ENCODE measurements around the gene APOL5. TPM values are rescaled to one million over a fixed set of nuclear protein-coding genes. Genes with fewer than 3 reads are reported as not detected.

The APOL5 gene
- total RNA-seq, 1 donor from 2014 or later = not detected

DNA sequence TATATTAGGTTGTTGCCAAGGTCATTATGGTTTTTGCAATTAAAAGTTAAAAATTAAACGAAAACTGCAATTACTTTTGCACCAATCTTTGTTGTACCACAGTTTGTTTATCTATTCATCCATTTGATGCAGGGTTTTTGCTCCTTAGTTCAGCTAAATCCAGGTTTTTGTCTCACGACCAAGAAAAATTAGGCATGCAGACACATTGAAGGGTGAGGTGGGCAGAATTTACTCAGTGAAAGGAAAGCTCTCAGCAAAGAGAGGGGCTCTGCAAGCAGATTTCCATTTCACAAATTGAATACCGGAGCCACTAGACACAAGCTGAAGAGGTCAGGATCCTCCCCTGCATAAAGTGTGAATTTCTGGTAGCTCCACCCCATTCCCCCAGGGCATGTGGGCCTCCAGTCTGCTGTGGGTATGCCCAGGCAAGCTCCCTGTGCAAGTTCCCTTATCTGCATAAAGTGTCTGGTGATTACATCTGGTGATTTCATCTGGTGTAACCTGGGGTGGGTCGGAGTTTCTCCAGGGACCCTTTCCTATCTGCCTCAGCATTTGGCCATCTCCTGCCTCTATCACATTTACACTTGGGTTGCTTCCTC is 36.1 kb upstream of the APOL5 start:
- Histone ChIP-seq H3K9me3 (peaks cover 0 to 4% of the 10 kb centered on the region in 2 donors), H3K27me3 (no peaks in the 10 kb centered on the region), H3K4me1 (no peaks in the 10 kb centered on the region), H3K36me3 (no peaks in the 10 kb centered on the region), H3K27ac (no peak overlapping the region), H3K4me3 (no peak overlapping the region)
- TF ChIP-seq, protein P1, sequence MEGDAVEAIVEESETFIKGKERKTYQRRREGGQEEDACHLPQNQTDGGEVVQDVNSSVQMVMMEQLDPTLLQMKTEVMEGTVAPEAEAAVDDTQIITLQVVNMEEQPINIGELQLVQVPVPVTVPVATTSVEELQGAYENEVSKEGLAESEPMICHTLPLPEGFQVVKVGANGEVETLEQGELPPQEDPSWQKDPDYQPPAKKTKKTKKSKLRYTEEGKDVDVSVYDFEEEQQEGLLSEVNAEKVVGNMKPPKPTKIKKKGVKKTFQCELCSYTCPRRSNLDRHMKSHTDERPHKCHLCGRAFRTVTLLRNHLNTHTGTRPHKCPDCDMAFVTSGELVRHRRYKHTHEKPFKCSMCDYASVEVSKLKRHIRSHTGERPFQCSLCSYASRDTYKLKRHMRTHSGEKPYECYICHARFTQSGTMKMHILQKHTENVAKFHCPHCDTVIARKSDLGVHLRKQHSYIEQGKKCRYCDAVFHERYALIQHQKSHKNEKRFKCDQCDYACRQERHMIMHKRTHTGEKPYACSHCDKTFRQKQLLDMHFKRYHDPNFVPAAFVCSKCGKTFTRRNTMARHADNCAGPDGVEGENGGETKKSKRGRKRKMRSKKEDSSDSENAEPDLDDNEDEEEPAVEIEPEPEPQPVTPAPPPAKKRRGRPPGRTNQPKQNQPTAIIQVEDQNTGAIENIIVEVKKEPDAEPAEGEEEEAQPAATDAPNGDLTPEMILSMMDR (IDR thresholded peaks at IDR 0.05) = no peak
- DNase-seq (ENCODE audit: low spot score in 2 of 2) = no peak
- intact Hi-C loops (cut with DNase I) = no loop called here

DNA sequence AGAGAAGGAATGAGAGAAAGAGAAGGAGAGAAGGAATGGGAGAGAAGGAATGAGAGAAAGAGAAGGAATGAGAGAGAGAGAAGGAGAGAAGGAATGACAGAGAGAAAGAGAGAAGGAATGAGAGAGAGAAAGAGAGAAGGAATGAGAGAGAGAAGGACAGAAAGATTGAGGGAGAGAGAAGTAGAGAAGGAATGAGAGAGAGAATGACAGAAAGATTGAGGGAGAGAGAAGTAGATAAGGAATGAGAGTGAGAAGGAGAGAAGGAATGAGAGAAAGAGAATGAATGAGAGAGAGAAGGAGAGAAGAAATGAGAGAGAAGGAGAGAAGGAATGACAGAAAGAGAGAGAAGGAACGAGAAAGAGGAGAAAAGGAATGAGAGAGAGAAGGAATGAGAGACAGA is 34.1 kb upstream of the APOL5 start:
- Histone ChIP-seq H3K4me1 (no peaks in the 10 kb centered on the region), H3K4me3 (no peak overlapping the region), H3K9me3 (peaks cover 0 to 4% of the 10 kb centered on the region in 2 donors), H3K27me3 (no peaks in the 10 kb centered on the region), H3K27ac (no peak overlapping the region), H3K36me3 (no peaks in the 10 kb centered on the region)
- TF ChIP-seq, protein P1 (IDR thresholded peaks at IDR 0.05) = no peak
- intact Hi-C loops (cut with DNase I) = no loop called here
- no peak for DNase-seq (ENCODE audit: low spot score in 2 of 2)

DNA sequence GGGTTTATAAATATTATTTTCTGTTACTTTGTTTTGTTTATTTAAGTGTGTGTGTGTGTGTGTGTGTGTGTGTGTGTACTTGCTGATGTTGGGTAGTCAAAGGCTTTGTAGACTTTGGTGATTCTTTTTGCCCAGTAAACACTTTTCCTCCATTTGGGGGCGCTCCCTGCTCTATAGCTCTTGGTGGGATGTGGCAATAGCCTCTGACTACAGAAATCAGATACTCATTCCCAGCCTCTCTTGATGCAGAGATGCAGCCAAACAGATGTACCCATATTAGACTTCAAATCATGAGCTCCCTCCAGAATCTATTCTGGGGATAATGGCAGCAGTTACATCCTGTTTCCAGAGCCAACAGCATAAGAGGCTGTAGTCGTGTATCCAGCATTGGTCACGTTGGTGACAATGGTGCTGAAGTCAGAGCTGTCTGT is 33.4 kb upstream of the APOL5 start:
- TF ChIP-seq, protein P1 (IDR thresholded peaks at IDR 0.05) = no peak
- H3K4me1 ChIP-seq = no peaks in the 10 kb centered on the region

DNA sequence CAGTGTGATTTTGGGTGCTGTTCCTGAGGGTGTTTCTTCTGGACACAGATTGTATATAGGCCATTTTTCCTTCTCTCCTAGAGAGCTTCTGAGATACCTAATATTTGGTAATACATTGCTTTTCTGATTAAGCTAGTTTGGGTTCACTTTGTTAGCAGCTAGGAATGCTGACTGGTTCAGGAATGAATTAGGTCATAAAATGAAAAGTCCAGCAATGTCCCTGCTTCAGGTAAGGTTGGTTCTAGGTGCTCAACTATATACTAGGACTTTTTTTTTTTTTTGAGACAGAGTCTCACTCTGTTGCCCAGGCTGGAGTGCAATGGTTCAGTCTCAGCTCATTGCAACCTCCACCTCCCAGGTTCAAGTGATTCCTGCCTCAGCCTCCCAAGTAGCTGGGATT is 32.9 kb upstream of the APOL5 start:
- Histone ChIP-seq H3K4me1 (no peaks in the 10 kb centered on the region), H3K9me3 (peaks cover 0 to 4% of the 10 kb centered on the region in 2 donors), H3K36me3 (no peaks in the 10 kb centered on the region), H3K27me3 (no peaks in the 10 kb centered on the region), H3K27ac (no peak overlapping the region), H3K4me3 (no peak overlapping the region)
- TF ChIP-seq, protein P1 (IDR thresholded peaks at IDR 0.05) = no peak
- intact Hi-C loops (cut with DNase I) = no loop called here
- DNase-seq (ENCODE audit: low spot score in 2 of 2) = no peak

More for the DNA sequence above, 33.4 kb upstream of the APOL5 start:
- Histone ChIP-seq H3K27me3 (no peaks in the 10 kb centered on the region), H3K36me3 (no peaks in the 10 kb centered on the region), H3K4me3 (no peak overlapping the region), H3K9me3 (peaks cover 0 to 4% of the 10 kb centered on the region in 2 donors), H3K27ac (no peak overlapping the region)
- intact Hi-C loops (cut with DNase I) = no loop called here
- no peak for DNase-seq (ENCODE audit: low spot score in 2 of 2)

DNA sequence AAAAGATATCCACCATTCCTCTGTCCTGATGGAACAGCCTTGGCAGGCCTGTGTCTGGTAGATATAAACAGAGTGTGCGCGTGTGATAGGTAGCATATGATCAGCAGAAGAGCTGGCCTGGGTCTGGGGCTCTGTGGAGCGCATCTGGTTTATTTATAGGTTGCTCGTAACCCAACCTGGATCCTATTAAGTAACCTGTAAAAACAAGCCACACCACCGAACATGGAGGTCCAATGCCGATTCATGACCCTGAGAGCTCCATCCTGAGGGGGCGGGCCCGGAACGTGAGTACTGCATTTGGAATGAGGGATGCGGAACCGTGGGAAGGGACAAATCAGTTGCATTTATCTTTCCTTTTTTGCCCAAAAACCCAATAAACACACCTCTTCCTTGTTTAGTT is 31.9 kb upstream of the APOL5 start:
- Histone ChIP-seq H3K4me1 (no peaks in the 10 kb centered on the region), H3K4me3 (no peak overlapping the region), H3K27ac (no peak overlapping the region), H3K36me3 (no peaks in the 10 kb centered on the region), H3K27me3 (no peaks in the 10 kb centered on the region), H3K9me3 (peaks cover 0 to 4% of the 10 kb centered on the region in 2 donors)
- DNase-seq (ENCODE audit: low spot score in 2 of 2) = no peak
- TF ChIP-seq, protein P1 (IDR thresholded peaks at IDR 0.05) = no peak
- intact Hi-C loops (cut with DNase I) = no loop called here

DNA sequence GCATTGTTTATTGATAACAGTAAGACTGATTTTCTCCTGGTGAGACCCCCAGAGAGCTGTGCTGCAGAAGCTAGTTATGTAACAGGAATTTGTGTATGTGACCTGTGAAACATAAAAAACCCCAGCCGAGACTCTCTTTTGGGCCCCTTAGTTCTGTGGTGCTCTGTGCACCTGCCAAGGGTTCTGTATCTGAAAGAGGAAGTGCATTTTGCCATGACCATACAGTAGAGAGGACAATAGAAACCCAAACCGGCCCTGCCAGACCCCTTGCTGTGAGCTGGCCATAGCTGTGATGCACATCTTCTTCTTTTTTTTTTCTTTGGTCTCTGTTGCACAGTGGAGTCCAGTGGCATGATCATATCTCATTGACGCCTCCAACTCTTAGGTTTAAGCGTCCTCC is 31.4 kb upstream of the APOL5 start:
- intact Hi-C loops (cut with DNase I) = no loop called here
- H3K27me3 ChIP-seq = no peaks in the 10 kb centered on the region
- H3K36me3 ChIP-seq = no peaks in the 10 kb centered on the region
- H3K4me3 ChIP-seq = no peak overlapping the region
- H3K9me3 ChIP-seq = peaks cover 0 to 4% of the 10 kb centered on the region in 2 donors
- H3K27ac ChIP-seq = no peak overlapping the region
- no peak for DNase-seq (ENCODE audit: low spot score in 2 of 2)
- TF ChIP-seq, protein P1 (IDR thresholded peaks at IDR 0.05) = no peak
- H3K4me1 ChIP-seq = no peaks in the 10 kb centered on the region

Measured in ascending aorta (tissue), 2 donors.